ENCODE measurements around the gene ACBD5.

ACBD5 gene

GRCh38 chr10:27245836-27246235 lies 5.2 kb upstream of the ACBD5 start:
- TF ChIP-seq GATA3 (IDR thresholded peaks at IDR 0.05; ENCODE audit: low read depth, low read length) (no peak), GATA2 (IDR thresholded peaks at IDR 0.05; ENCODE audit: low read depth, low read length) (no peak)

- TF ChIP-seq GATA3 (IDR thresholded peaks at IDR 0.05; ENCODE audit: low read depth, low read length) (no peak), GATA2 (IDR thresholded peaks at IDR 0.05; ENCODE audit: low read depth, low read length) (no peak)
Measured at GRCh38 chr10:27244976-27245375, 4.4 kb upstream of the ACBD5 start.

GRCh38 chr10:27242951-27243551 lies 2.5 kb upstream of the ACBD5 start:
- TF ChIP-seq GATA2 (IDR thresholded peaks at IDR 0.05; ENCODE audit: low read depth, low read length) (no peak), GATA3 (IDR thresholded peaks at IDR 0.05; ENCODE audit: low read depth, low read length) (no peak)

- no peak for TF ChIP-seq GATA3 (IDR thresholded peaks at IDR 0.05; ENCODE audit: low read depth, low read length)
- no peak for TF ChIP-seq GATA2 (IDR thresholded peaks at IDR 0.05; ENCODE audit: low read depth, low read length)
Measured at GRCh38 chr10:27242473-27242950, 1.9 kb upstream of the ACBD5 start.

GRCh38 chr10:27241652-27242472 lies 1.3 kb upstream of the ACBD5 start:
- TF ChIP-seq GATA2 (IDR thresholded peaks at IDR 0.05; ENCODE audit: low read depth, low read length) (no peak), GATA3 (IDR thresholded peaks at IDR 0.05; ENCODE audit: low read depth, low read length) (no peak)

GRCh38 chr10:27241010-27241651 lies 534 bp upstream of the ACBD5 start:
- no peak for TF ChIP-seq GATA3 (IDR thresholded peaks at IDR 0.05; ENCODE audit: low read depth, low read length)
- TF ChIP-seq GATA2 (IDR thresholded peaks at IDR 0.05; ENCODE audit: low read depth, low read length), result no peak

DNA sequence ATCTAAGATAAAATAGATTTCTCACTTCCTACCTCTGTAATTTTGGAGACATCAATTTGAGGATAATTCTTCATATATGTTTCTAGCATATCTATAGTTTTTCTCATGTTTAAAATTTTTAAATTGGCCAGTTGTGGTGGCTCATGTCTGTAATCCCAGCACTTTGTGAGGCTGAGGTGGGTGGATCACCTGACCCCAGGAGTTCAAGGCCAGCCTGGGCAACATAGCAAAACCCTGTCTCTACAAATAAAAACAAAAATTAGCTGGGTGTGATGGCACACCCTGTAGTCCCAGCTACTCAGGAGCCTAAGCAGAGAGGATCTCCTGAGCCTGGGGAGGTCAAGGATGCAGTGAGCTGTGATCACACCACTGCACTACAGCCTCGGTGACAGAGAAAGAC lies 4.9 kb downstream of the ACBD5 start:
- no peak for TF ChIP-seq GATA2 (IDR thresholded peaks at IDR 0.05; ENCODE audit: low read depth, low read length)
- TF ChIP-seq GATA3 (IDR thresholded peaks at IDR 0.05; ENCODE audit: low read depth, low read length), result no peak

DNA sequence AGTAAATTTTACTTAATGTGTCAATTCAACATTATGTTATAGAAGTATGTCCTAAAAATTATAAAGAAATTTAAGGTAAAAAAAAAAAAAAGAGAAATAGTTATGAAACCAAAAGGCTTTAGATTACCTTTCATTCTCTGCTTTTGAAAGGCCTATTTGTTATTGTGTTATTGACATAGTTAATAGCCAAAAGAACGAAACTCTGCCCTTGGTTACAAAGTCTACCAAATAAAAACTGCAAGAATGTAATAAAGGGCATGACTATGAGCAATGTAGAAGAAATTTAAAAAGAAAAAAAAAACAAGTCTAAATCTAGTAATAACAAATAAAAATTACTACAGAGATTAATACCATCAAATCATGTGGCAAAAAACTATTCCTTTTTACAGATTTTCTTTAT lies 10.6 kb downstream of the ACBD5 start:
- TF ChIP-seq GATA2 (IDR thresholded peaks at IDR 0.05; ENCODE audit: low read depth, low read length) (no peak), GATA3 (IDR thresholded peaks at IDR 0.05; ENCODE audit: low read depth, low read length) (no peak)

DNA sequence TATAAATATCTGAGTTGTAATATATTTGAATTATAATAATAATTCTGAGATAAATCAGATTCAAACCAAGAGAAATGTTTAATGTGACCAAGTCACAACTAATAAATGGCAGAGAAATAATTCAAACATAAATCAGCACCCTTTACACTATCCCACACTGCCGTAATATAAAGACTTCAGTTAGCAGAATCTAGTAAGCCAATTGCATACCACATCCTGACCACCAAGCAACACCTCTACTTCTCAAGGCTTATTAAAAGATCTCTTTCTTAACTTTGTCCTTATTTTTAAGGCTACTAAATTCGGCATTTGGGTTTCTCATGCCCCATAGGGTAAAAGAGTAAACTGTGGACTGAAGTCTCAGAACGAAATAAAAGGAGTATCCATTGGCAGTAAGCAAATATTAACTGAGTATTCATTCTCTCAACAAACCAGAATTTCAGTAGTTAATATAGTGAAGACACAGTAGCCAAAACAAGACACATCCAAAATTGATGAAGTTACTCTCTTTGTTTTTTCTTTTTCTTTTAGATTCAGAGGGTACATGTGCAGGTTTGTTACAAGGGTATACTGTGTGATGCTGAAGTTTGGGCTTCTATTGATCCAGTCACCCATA lies 14.8 kb downstream of the ACBD5 start:
- TF ChIP-seq GATA3 (IDR thresholded peaks at IDR 0.05; ENCODE audit: low read depth, low read length) (no peak), GATA2 (IDR thresholded peaks at IDR 0.05; ENCODE audit: low read depth, low read length) (no peak)

DNA sequence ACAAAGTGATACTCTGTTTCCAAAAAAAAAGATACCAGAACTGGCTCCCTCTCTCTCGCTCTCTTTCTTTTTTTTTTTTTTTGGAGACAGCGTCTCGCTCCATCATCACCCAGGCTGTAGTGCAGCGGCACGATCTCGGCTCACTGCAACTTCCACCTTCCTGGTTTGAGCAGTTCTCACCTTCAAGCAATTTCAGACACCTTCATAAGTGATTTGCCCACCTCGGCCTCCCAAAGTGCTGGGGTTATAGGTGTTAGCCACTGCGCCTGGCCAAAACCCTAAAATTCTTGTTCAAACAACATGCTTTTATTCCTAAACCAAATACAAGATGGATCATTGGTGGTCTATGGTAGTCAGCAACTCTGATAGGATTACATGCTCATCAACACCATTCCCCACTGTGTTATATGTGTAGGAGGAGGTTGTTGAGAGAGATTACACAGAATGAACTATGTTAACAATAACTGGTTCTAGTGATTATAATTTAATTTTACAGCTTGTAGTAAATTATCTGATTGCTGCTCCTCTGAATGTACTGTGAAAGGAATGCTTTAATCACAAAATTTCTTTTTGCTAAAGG lies 15.5 kb downstream of the ACBD5 start:
- no peak for TF ChIP-seq GATA2 (IDR thresholded peaks at IDR 0.05; ENCODE audit: low read depth, low read length)
- TF ChIP-seq GATA3 (IDR thresholded peaks at IDR 0.05; ENCODE audit: low read depth, low read length), result no peak

DNA sequence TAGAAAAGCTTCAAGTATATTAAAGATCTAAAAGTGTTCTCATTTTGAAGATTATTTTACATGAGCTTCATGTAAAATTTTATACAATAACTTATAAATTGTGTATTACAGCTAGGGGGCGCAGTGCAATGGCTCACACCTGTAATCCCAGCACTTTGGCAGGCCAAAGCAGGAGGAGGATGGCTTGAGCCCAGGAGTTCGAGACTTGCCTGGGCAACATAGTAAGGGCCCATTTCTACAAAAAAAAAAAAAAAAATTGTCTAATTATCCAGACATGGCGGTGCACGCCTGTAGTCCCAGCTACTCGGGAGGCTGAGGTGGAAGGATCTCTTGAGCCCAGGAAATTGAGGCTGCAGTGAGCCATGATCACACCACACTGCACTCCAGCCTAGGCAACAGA lies 16.6 kb downstream of the ACBD5 start:
- no peak for TF ChIP-seq GATA2 (IDR thresholded peaks at IDR 0.05; ENCODE audit: low read depth, low read length)

GRCh38 chr10:27207350-27207749 lies 33.2 kb downstream of the ACBD5 start:
- TF ChIP-seq GATA3 (IDR thresholded peaks at IDR 0.05; ENCODE audit: low read depth, low read length), result no peak
- no peak for TF ChIP-seq GATA2 (IDR thresholded peaks at IDR 0.05; ENCODE audit: low read depth, low read length)

DNA sequence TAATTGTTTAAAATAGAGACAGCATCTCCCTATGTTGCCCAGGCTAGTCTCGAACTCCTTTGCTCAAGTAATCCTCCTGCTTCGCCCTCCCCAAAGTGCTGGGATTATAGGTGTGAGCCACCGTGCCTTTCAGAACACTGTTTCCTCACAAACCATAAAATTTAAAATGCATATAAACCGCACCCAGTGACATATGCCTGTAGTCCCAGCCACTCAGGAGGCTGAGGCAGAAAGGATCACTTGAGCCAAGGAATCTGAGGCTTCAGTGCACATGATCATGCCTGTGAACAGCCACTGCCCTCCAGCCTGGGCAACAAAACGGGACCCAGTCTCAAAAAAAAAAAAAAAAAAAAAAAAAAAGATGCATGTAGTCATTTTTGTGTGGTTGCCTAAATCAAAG lies 36.8 kb downstream of the ACBD5 start:
- TF ChIP-seq GATA3 (IDR thresholded peaks at IDR 0.05; ENCODE audit: low read depth, low read length), result no peak

DNA sequence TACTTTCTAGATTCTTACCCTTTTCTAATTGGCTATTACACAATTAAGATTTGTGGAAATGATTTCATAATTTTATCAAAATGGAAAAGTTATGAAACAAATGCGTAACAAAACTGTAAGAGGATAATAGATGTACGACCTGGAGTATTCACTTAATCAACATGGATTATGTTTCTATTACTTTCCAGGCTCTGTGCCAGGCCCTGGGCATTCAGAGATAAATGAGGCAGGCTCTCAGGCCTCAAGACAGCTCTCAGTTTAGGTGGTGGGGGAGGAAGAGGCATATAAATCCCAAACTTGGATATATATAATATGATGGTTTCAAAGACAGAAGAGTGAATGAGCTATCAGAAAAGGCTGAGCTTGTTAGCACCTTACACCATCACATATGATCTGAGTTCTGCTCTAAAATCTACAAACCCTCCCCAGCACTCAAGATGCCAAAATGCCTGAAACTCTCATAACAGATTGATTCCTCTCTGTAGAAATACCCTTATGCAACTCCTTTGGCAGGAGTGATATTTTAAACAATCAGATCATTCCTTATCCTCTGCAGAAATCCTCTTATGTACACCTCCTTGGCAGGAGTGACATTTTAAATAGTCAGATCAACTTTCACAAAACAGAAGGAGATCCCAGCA lies 42.5 kb downstream of the ACBD5 start:
- TF ChIP-seq GATA2 (IDR thresholded peaks at IDR 0.05; ENCODE audit: low read depth, low read length), result no peak
- no peak for TF ChIP-seq GATA3 (IDR thresholded peaks at IDR 0.05; ENCODE audit: low read depth, low read length)

Measured in SH-SY5Y (cell line).